ENCODE data around the gene BLID. TPM values are rescaled to one million over a fixed set of nuclear protein-coding genes. Genes with fewer than 3 reads are reported as not detected.

The BLID gene, protein sequence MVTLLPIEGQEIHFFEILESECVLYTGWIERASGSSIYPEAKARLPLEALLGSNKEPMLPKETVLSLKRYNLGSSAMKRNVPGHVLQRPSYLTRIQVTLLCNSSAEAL
- 1 to 10 TPM in 5 of 6 experiments, under 1 TPM in 1; 0.85 to 1.6 (median 1.2) TPM for total RNA-seq (2021; fragmentation: NEBNext Ultra II Directional; extraction: Animal tissue kit (Norgen Biotek cat#: 25700))
- long read RNA-seq: 0 reads

GRCh38 chr11:122115524-122116379, at the start of gene BLID:
Gene BLID, minus strand, starts transcription at chr11:122116215. Its CDS starts 293 bp downstream, at chr11:122115922.
- Mint-ChIP-seq H3K36me3 (ENCODE audit: low read depth) (peaks cover 90% of the 10 kb centered on the region), H3K4me1 (ENCODE audit: low read depth) (peaks cover 94% of the 10 kb centered on the region), H3K27me3 (ENCODE audit: insufficient read depth) (no peaks in the 10 kb centered on the region; the same call in none of the 2 replicates), H3K9me3 (no peaks in the 10 kb centered on the region), H3K4me3 (no peak within 1 kb of the TSS), H3K27ac (peak within 1 kb of the TSS; percentile 65)
- no peak for DNase-seq
- TF ChIP-seq, protein P1, sequence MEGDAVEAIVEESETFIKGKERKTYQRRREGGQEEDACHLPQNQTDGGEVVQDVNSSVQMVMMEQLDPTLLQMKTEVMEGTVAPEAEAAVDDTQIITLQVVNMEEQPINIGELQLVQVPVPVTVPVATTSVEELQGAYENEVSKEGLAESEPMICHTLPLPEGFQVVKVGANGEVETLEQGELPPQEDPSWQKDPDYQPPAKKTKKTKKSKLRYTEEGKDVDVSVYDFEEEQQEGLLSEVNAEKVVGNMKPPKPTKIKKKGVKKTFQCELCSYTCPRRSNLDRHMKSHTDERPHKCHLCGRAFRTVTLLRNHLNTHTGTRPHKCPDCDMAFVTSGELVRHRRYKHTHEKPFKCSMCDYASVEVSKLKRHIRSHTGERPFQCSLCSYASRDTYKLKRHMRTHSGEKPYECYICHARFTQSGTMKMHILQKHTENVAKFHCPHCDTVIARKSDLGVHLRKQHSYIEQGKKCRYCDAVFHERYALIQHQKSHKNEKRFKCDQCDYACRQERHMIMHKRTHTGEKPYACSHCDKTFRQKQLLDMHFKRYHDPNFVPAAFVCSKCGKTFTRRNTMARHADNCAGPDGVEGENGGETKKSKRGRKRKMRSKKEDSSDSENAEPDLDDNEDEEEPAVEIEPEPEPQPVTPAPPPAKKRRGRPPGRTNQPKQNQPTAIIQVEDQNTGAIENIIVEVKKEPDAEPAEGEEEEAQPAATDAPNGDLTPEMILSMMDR (IDR thresholded peaks at IDR 0.05): peak; percentile 67

DNA sequence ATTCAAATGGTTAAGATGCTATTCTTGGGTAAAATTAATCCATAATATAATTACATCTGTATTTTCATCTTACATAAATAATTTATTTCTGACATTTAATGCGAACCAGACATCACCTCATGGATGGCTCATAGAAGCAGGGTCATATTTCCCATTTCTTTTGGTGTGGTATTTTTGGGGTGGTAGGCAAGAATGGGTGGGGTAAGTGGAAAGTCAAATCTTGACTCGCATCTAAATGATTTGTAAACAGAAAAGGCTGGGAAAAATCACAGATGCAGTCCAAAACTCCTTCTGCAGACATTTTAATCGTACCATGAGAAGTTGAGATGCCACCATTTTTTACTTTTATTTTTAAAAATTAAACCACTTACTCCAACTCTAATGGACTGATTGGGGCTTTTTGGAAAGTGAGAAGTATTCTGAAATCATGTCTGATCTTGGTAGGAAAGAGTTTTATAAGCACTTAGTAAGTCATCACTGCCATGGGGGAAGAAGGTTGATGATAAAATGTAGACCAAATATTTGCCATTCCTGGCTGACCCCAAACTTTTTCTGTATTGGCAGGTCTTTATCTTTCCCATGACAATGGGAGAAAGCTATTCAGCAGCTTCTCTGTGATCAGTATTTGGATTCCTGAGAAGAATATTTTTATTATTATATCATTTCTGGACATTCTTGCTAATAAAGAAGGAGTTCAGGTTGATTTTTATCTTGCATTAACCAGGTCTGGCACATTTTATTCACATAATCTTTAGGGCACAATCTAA, 47.2 kb upstream of the BLID start:
- peaks cover 4% of the 10 kb centered on the region; the same call in 1 of the 2 replicates for H3K27me3 Mint-ChIP-seq (ENCODE audit: insufficient read depth)
- H3K4me1 Mint-ChIP-seq (ENCODE audit: low read depth): peaks cover 100% of the 10 kb centered on the region
- H3K9me3 Mint-ChIP-seq: no peaks in the 10 kb centered on the region
- TF ChIP-seq, protein P1 (IDR thresholded peaks at IDR 0.05): no peak
- DNase-seq: peak; percentile 66
- H3K27ac Mint-ChIP-seq: peak overlapping the region; percentile 87
- peaks cover 86% of the 10 kb centered on the region for H3K36me3 Mint-ChIP-seq (ENCODE audit: low read depth)
- peak overlapping the region; percentile 29 for H3K4me3 Mint-ChIP-seq

DNA sequence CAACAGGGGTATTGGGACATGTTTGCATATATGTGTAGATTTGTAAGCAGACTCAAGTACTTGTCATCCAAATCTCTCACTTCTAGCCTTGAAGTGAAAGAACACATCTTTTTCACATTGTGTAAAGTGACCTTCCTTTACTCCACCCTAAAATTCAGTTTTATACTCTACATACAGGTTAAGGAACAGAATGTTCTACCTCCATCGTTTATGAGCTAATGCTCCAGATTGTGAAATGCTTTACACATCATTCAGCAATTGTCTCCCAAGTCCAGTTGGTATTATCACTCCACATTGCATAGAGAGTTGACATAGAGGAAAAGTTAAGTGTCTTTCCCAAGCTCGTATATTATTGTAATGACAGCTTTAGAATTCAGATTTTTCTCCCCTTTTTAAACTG, 46.1 kb upstream of the BLID start:
- Mint-ChIP-seq H3K27me3 (ENCODE audit: insufficient read depth) (peaks cover 4% of the 10 kb centered on the region; the same call in 1 of the 2 replicates), H3K4me1 (ENCODE audit: low read depth) (peaks cover 100% of the 10 kb centered on the region), H3K4me3 (0 out of 2 replicates have a peak overlapping the region, but pooled peaks have one; percentile 30), H3K9me3 (no peaks in the 10 kb centered on the region), H3K36me3 (ENCODE audit: low read depth) (peaks cover 89% of the 10 kb centered on the region), H3K27ac (peak overlapping the region; percentile 87)
- DNase-seq: no peak
- TF ChIP-seq, protein P1 (IDR thresholded peaks at IDR 0.05): no peak

DNA sequence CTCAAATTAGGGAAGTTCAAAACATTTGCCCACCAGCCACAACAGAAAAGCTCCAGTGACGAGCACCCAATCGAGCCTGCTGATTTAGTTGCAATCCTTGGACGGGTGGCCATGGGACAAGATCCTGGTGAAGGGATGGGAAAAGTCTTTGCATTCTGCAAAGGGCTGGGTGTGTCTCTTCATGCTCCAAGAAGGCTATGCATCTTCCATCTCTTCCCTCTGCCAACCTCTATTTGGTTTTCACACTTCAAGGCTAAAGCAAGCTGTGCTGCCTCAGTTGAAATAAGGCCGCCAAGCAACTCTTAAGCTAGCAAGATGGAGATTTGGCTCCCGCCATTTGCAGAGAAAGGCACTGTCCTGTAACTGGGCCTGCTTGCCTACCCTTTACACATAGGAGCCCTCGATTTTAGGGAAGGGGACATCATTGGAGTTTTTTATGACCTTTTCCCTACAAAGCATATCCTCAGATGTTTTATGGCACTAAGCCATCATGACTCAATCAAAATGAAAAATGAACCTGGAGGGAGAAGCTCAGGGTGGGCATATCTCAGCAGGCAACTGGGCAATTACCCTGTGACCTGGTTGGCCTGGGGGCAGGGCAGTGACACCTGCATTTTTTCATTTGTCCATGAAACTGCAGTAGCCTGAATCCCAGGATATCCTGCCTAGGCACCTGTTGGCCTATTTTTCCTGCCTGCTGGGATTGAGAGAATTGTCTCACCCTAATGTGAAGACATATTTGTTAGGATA, 45.0 kb upstream of the BLID start:
- TF ChIP-seq, protein P1 (IDR thresholded peaks at IDR 0.05): no peak
- peak overlapping the region; percentile 75 for H3K4me3 Mint-ChIP-seq
- peaks cover 4% of the 10 kb centered on the region; the same call in 1 of the 2 replicates for H3K27me3 Mint-ChIP-seq (ENCODE audit: insufficient read depth)
- H3K9me3 Mint-ChIP-seq: no peaks in the 10 kb centered on the region
- peaks cover 100% of the 10 kb centered on the region for H3K4me1 Mint-ChIP-seq (ENCODE audit: low read depth)
- peak overlapping the region; percentile 87 for H3K27ac Mint-ChIP-seq
- DNase-seq: no peak
- H3K36me3 Mint-ChIP-seq (ENCODE audit: low read depth): peaks cover 94% of the 10 kb centered on the region

DNA sequence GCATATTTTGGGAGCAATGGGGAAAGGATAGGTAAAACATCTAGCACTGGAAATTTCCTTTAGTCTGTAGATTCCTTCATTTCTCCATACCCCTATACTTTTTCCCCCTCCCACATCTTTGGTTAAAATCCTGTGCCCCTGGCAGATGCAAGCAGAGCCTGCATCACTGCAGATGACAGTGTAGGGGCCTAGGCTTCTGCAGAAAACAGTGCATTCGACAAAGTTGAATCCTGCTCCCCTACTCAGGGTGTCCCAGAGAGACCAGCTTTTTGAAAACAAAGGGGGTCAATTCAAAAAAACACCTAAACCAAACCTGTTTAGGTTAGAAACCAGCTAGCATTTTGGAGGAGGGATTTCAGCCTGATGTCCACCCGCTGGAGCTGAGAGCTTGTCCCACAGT, 43.8 kb upstream of the BLID start:
- H3K9me3 Mint-ChIP-seq: no peaks in the 10 kb centered on the region
- peaks cover 89% of the 10 kb centered on the region for H3K36me3 Mint-ChIP-seq (ENCODE audit: low read depth)
- TF ChIP-seq, protein P1 (IDR thresholded peaks at IDR 0.05): no peak
- DNase-seq: no peak
- peaks cover 2% of the 10 kb centered on the region; the same call in 1 of the 2 replicates for H3K27me3 Mint-ChIP-seq (ENCODE audit: insufficient read depth)
- H3K4me3 Mint-ChIP-seq: peak overlapping the region; percentile 75
- peak overlapping the region; percentile 87 for H3K27ac Mint-ChIP-seq
- peaks cover 100% of the 10 kb centered on the region for H3K4me1 Mint-ChIP-seq (ENCODE audit: low read depth)

Data from HFFc6 (cell line).